ENCODE measurements around the gene DMXL1.
A peak's percentile ranks its signal among the peaks of the same experiment; 100 is the strongest.

Gene DMXL1

DNA sequence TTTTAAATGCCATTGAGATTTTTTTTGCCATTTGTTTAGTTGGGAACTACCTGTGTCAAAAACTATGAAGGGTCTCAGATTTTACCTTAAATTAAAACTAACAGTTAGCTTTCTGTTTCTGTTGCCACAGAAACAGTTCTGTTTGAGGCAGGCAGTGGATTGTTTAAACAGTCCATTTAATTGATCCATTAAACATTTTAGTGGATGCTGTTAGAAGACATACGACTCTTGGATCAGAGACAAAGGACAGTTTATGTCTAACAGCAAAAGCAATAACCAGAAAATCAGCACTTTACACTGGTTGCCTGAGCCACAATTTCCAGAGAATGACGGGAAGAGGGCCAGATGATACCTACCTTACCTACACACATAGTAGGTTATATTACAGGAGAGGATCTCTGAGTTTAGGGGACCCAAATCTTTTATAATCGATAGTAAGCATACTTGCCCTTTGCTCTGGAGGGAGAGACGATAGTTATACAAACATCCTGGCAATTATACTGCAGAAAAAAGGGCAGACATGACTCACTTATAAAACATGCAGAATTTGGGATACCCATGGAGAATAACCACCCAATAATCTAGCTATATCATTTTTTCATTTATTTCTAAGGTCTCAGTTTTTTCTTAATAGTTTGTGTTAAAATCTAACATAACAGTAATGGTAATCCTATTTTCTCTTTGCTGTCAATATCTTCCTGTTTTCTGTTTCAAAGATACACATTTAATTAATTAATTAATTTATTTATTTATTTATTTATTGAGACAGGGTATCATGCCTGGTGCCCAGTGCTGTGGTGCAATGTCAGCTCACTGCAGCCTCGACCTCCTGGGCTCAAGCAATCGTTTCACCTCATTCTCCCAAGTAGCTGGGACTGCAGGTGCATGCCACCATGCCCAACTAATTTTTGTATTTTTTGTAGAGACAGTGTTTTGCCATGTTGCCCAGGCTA, 148.2 kb downstream of the DMXL1 start (continued):
- TF ChIP-seq ZFP41 (tag by site-specific recombination; IDR thresholded peaks at IDR 0.05; ENCODE audit: borderline replicate concordance) (no peak), ZNF350 (tag by site-specific recombination; IDR thresholded peaks at IDR 0.05) (no peak), ZNF423 (tag by site-specific recombination; IDR thresholded peaks at IDR 0.05) (no peak), PRDM1 (tag by site-specific recombination; IDR thresholded peaks at IDR 0.05) (no peak)
- TF ChIP-seq, protein P1, sequence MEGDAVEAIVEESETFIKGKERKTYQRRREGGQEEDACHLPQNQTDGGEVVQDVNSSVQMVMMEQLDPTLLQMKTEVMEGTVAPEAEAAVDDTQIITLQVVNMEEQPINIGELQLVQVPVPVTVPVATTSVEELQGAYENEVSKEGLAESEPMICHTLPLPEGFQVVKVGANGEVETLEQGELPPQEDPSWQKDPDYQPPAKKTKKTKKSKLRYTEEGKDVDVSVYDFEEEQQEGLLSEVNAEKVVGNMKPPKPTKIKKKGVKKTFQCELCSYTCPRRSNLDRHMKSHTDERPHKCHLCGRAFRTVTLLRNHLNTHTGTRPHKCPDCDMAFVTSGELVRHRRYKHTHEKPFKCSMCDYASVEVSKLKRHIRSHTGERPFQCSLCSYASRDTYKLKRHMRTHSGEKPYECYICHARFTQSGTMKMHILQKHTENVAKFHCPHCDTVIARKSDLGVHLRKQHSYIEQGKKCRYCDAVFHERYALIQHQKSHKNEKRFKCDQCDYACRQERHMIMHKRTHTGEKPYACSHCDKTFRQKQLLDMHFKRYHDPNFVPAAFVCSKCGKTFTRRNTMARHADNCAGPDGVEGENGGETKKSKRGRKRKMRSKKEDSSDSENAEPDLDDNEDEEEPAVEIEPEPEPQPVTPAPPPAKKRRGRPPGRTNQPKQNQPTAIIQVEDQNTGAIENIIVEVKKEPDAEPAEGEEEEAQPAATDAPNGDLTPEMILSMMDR (tag by site-specific recombination; IDR thresholded peaks at IDR 0.05): no peak

DNA sequence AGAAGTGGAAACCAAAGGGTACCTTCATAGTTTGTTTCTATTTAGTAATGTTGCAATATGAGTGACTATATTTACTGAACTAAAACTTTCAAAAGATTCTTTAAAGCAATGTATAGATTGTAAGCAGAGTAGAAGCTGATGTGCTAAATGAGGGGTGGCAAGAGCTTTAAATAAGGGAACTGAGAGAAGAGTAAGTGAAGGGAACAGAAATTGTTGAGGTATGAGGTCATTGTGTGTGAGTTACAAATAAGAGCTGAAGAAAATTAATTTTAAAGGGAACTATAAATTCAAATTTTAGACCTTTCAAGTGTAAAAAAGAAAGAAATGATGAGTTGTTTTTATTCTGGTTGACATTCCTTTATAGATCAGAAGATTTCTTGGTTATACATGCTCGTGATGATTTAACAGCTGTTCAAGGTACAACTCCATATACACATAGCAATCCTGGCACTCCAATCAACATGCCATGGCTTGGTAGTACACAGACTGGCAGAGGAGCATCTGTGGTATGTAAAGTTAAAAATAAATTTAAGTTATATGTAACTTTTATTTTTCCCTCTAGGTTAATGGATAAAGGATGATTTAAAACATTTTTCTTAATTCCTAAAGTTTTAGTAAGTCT, 149.8 kb downstream of the DMXL1 start:
- no peak for TF ChIP-seq ZNF658 (tag by site-specific recombination; IDR thresholded peaks at IDR 0.05)
- TF ChIP-seq, protein P2, sequence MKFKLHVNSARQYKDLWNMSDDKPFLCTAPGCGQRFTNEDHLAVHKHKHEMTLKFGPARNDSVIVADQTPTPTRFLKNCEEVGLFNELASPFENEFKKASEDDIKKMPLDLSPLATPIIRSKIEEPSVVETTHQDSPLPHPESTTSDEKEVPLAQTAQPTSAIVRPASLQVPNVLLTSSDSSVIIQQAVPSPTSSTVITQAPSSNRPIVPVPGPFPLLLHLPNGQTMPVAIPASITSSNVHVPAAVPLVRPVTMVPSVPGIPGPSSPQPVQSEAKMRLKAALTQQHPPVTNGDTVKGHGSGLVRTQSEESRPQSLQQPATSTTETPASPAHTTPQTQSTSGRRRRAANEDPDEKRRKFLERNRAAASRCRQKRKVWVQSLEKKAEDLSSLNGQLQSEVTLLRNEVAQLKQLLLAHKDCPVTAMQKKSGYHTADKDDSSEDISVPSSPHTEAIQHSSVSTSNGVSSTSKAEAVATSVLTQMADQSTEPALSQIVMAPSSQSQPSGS (tag by site-specific recombination; IDR thresholded peaks at IDR 0.05; ENCODE audit: low read depth): peak; percentile 7; the same call in 1 of the 2 replicates
- TF ChIP-seq INSM2 (tag by site-specific recombination; IDR thresholded peaks at IDR 0.05): no peak
- no peak overlapping the region for H3K27ac ChIP-seq (ENCODE audit: extremely low read depth, low read depth, low read length)
- peaks cover 4% of the 10 kb centered on the region; the same call in 1 of the 2 replicates for H3K4me1 ChIP-seq (ENCODE audit: control insufficient read depth, insufficient read depth, low read length)
- no peaks in the 10 kb centered on the region for H3K9me3 ChIP-seq (ENCODE audit: control insufficient read depth, insufficient read depth, low read depth, low read length)
- H3K36me3 ChIP-seq (ENCODE audit: control insufficient read depth in 2 of 2, insufficient read depth in 1 of 2, low read length in 2 of 2): peaks cover 6 to 16% of the 10 kb centered on the region in 2 experiments
- CTCF ChIA-PET: interaction anchor here (1.2 kb wide), 1 partner anchor 233 kb away, joined by 3 read pairs; no protein-coding TSS in a partner anchor
- H3K4me3 ChIP-seq (ENCODE audit: low read depth, low read length): no peak overlapping the region
- POLR2A ChIA-PET: no interaction called here

- Histone ChIP-seq H3K27ac (ENCODE audit: extremely low read depth, low read depth, low read length) (no peak overlapping the region), H3K4me3 (ENCODE audit: low read depth, low read length) (no peak overlapping the region), H3K4me1 (ENCODE audit: control insufficient read depth, insufficient read depth, low read length) (peaks cover 4% of the 10 kb centered on the region; the same call in 1 of the 2 replicates), H3K36me3 (ENCODE audit: control insufficient read depth in 2 of 2, insufficient read depth in 1 of 2, low read length in 2 of 2) (peaks cover 6 to 14% of the 10 kb centered on the region in 2 experiments), H3K9me3 (ENCODE audit: control insufficient read depth, insufficient read depth, low read depth, low read length) (no peaks in the 10 kb centered on the region)
- TF ChIP-seq GLI4 (tag by site-specific recombination; IDR thresholded peaks at IDR 0.05): no peak
- no peak for TF ChIP-seq ZNF558 (tag by site-specific recombination; IDR thresholded peaks at IDR 0.05)
- no peak for TF ChIP-seq ZSCAN23 (tag by site-specific recombination; IDR thresholded peaks at IDR 0.05)
- no peak for TF ChIP-seq ZNF433 (tag by site-specific recombination; IDR thresholded peaks at IDR 0.05; ENCODE audit: low read depth)
- TF ChIP-seq ZNF19 (tag by site-specific recombination; IDR thresholded peaks at IDR 0.05; ENCODE audit: low read depth): no peak
- no peak for TF ChIP-seq ZFP3 (tag by site-specific recombination; IDR thresholded peaks at IDR 0.05; ENCODE audit: low read depth)
- TF ChIP-seq ZNF76 (tag by site-specific recombination; IDR thresholded peaks at IDR 0.05; ENCODE audit: borderline replicate concordance, low read depth): no peak
- TF ChIP-seq, protein P3, sequence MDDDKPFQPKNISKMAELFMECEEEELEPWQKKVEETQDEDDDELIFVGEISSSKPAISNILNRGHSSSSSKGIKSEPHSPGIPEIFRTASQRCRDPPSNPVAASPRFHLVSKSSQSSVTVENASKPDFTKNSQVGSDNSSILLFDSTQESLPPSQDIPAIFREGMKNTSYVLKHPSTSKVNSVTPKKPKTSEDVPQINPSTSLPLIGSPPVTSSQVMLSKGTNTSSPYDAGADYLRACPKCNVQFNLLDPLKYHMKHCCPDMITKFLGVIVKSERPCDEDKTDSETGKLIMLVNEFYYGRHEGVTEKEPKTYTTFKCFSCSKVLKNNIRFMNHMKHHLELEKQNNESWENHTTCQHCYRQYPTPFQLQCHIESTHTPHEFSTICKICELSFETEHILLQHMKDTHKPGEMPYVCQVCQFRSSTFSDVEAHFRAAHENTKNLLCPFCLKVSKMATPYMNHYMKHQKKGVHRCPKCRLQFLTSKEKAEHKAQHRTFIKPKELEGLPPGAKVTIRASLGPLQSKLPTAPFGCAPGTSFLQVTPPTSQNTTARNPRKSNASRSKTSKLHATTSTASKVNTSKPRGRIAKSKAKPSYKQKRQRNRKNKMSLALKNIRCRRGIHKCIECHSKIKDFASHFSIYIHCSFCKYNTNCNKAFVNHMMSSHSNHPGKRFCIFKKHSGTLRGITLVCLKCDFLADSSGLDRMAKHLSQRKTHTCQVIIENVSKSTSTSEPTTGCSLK (tag by site-specific recombination; IDR thresholded peaks at IDR 0.05): no peak
- POLR2A ChIA-PET: no interaction called here
- CTCF ChIA-PET: no interaction called here
Measured at GRCh38 chr5:119221330-119221729, 150.4 kb downstream of the DMXL1 start.

Data from HEK293 (cell line).